Neuronal stem cell (in vitro differentiated cells): ENCODE data around the gene VWA1.
A peak's percentile ranks its signal among the peaks of the same experiment; 100 is the strongest.
"Not testable (repeated sequence)": the region's sequence is repeated elsewhere in the genome, so short reads cannot be mapped to it uniquely, and the experiment has no call there.

Experiments used
- DNase-seq: peaks from one replicate; pipeline ENCODE4 v3.0.0-alpha.2; 2013; ENCODE audit warnings: low spot score
- H2AFZ ChIP-seq: one replicate; pipeline ENCODE4 v1.6.1; 2013; ENCODE audit warnings: mild to moderate bottlenecking, low read length, inconsistent platforms
- H2AK5ac ChIP-seq: 2 replicates; pipeline ENCODE4 v1.6.1; 2013; ENCODE audit warnings: low read depth, mild to moderate bottlenecking, inconsistent platforms, low read length, moderate library complexity, mixed read lengths
- H2BK120ac ChIP-seq: 2 replicates; pipeline ENCODE4 v1.6.1; 2013; ENCODE audit warnings: low read depth, mild to moderate bottlenecking, inconsistent platforms, low read length, moderate library complexity, mixed read lengths
- H2BK12ac ChIP-seq: one replicate; pipeline ENCODE4 v1.6.1; 2013; ENCODE audit warnings: low read length, inconsistent platforms
- H2BK15ac ChIP-seq: 2 replicates; pipeline ENCODE4 v1.6.1; 2013; ENCODE audit warnings: mild to moderate bottlenecking, low read length, inconsistent platforms, mixed read lengths
- H2BK5ac ChIP-seq: one replicate; pipeline ENCODE4 v1.6.1; 2013; ENCODE audit warnings: inconsistent platforms, mild to moderate bottlenecking, low read length, moderate library complexity
- H3K14ac ChIP-seq: one replicate; pipeline ENCODE4 v1.6.1; 2013; ENCODE audit warnings: low read length, inconsistent platforms
- H3K18ac ChIP-seq: 2 replicates; pipeline ENCODE4 v1.6.1; 2013; ENCODE audit warnings: low read length, inconsistent platforms
- H3K23ac ChIP-seq: 2 replicates; pipeline ENCODE4 v1.6.1; 2013; ENCODE audit warnings: low read depth, mild to moderate bottlenecking, mixed read lengths, low read length, inconsistent platforms; ENCODE audit not compliant: poor library complexity
- H3K27ac ChIP-seq: replicated peaks from 3 replicates; pipeline ENCODE4 v1.5.1; 2013; ENCODE audit warnings: low read length, inconsistent platforms
- H3K27me3 ChIP-seq, 3 experiments: 2 replicates each; pipeline ENCODE4 v1.6.1; 2013; ENCODE audit warnings: low read length in 3 of 3, mild to moderate bottlenecking in 2 of 3, inconsistent platforms in 1 of 3, low read depth in 1 of 3, mixed read lengths in 1 of 3, moderate library complexity in 1 of 3; ENCODE audit not compliant: control insufficient read depth in 3 of 3, insufficient read depth in 3 of 3
- H3K36me3 ChIP-seq, 2 donors: replicated peaks in 1 of 2; 2 replicates each; pipeline ENCODE4 v1.6.1; 2013; ENCODE audit warnings: low read length in 2 of 2; ENCODE audit not compliant: control insufficient read depth in 2 of 2, insufficient read depth in 2 of 2
- H3K4ac ChIP-seq: 2 replicates; pipeline ENCODE4 v1.6.1; 2013; ENCODE audit warnings: inconsistent platforms, mild to moderate bottlenecking, low read length, moderate library complexity
- H3K4me1 ChIP-seq, 2 donors: 1 replicate in 1 of 2; 2 replicates in 1 of 2; pipeline ENCODE4 v1.6.1; 2013; ENCODE audit warnings: low read length in 2 of 2, low read depth in 1 of 2; ENCODE audit not compliant: control insufficient read depth in 2 of 2, insufficient read depth in 1 of 2
- H3K4me2 ChIP-seq: one replicate; pipeline ENCODE4 v1.6.1; 2013; ENCODE audit warnings: mild to moderate bottlenecking, low read length, inconsistent platforms; ENCODE audit not compliant: insufficient read depth, poor library complexity, severe bottlenecking
- H3K4me3 ChIP-seq, 2 donors: 2 replicates each; pipeline ENCODE4 v1.5.1; 2013; ENCODE audit warnings: low read length in 2 of 2, mild to moderate bottlenecking in 2 of 2, inconsistent platforms in 1 of 2, moderate library complexity in 1 of 2
- H3K79me1 ChIP-seq: one replicate; pipeline ENCODE4 v1.6.1; 2013; ENCODE audit warnings: low read depth, mild to moderate bottlenecking, inconsistent platforms, low read length, moderate library complexity
- H3K9ac ChIP-seq: one replicate; pipeline ENCODE4 v1.6.1; 2013; ENCODE audit warnings: mild to moderate bottlenecking, low read depth, low read length, inconsistent platforms; ENCODE audit not compliant: poor library complexity
- H3K9me3 ChIP-seq, 2 donors: replicated peaks in 1 of 2; 2 replicates each; pipeline versions ENCODE3 to v1.6.1; 2013; ENCODE audit warnings: low read length in 2 of 2, mild to moderate bottlenecking in 2 of 2, inconsistent platforms in 1 of 2, low read depth in 1 of 2, mixed read lengths in 1 of 2, moderate library complexity in 1 of 2; ENCODE audit not compliant: control insufficient read depth in 2 of 2, insufficient read depth in 1 of 2
- H4K8ac ChIP-seq: one replicate; pipeline ENCODE4 v1.6.1; 2013; ENCODE audit warnings: low read depth, mild to moderate bottlenecking, inconsistent platforms, low read length, moderate library complexity
- H4K91ac ChIP-seq: one replicate; pipeline ENCODE4 v1.6.1; 2013; ENCODE audit warnings: low read length, low read depth, mild to moderate bottlenecking, inconsistent platforms; ENCODE audit not compliant: poor library complexity
- WGBS, 2 donors: extraction: QIAGEN DNeasy Blood & Tissue Kit; methylation state at CpG; one replicate each; pipeline ENCODE4 v1.1.7; 2013; ENCODE audit warnings: missing lambda C conversion rate in 2 of 2, mixed read lengths in 1 of 2; ENCODE audit not compliant: insufficient read length in 2 of 2, insufficient replicate concordance in 1 of 2; ENCODE audit errors: extremely low coverage in 2 of 2; 5-methylcytosine and 5-hydroxymethylcytosine counted together

Gene VWA1

DNA sequence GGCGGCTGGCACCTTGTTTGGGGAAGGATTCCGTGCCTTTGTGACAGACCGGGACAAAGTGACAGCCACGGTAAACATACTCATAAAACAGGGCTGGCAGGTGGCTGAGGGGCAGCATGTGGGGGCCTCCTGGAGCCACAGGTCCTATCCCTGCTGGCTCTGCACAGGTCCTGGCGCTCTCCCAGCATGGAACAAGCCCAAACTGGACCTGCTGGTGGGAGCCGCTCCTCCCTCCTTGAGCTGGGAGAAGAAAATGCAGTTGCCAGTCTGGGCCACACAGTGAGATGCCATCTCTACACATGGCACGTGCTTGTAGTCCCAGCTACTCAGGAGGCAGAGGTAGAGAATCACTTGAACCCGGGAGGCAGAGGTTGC lies 16.9 kb downstream of the VWA1 start:
- H3K4me1 ChIP-seq, H2BK120ac ChIP-seq, H3K4ac ChIP-seq, H3K9ac ChIP-seq, H3K36me3 ChIP-seq, H3K4me2 ChIP-seq, H2BK12ac ChIP-seq, H4K8ac ChIP-seq, H3K79me1 ChIP-seq, H3K23ac ChIP-seq, H4K91ac ChIP-seq, H3K4me3 ChIP-seq, H3K18ac ChIP-seq, H3K14ac ChIP-seq, H2AFZ ChIP-seq, H3K27ac ChIP-seq, H2BK15ac ChIP-seq, DNase-seq, H3K9me3 ChIP-seq: not testable (repeated sequence)
- H2AK5ac ChIP-seq = peak overlapping the region; percentile 84
- peaks cover 0 to 11% (median 0%) of the 10 kb centered on the region in 3 experiments for H3K27me3 ChIP-seq
- H2BK5ac ChIP-seq = peak overlapping the region; percentile 82
- WGBS, 2 donors = no CpG with 5 or more reads among the region's 8 CpGs

GRCh38 chr1:1452882-1453281 lies 17.4 kb downstream of the VWA1 start:
- peaks cover 0 to 11% (median 0%) of the 10 kb centered on the region in 3 experiments for H3K27me3 ChIP-seq
- no peak overlapping the region for H3K9ac ChIP-seq
- no peak overlapping the region for H2BK5ac ChIP-seq
- no peaks in the 10 kb centered on the region for H3K9me3 ChIP-seq
- H2BK120ac ChIP-seq = no peak overlapping the region
- no peak overlapping the region for H3K4ac ChIP-seq
- DNase-seq = no peak
- H3K4me1 ChIP-seq = no peaks in the 10 kb centered on the region
- H2AK5ac ChIP-seq = no peak overlapping the region
- H2BK15ac ChIP-seq = no peak overlapping the region
- no peak overlapping the region for H3K27ac ChIP-seq
- H3K79me1 ChIP-seq = no peaks in the 10 kb centered on the region
- no CpG with 5 or more reads among the region's 16 CpGs for WGBS, 2 donors
- no peak overlapping the region for H3K23ac ChIP-seq
- no peak overlapping the region for H4K8ac ChIP-seq
- H3K4me2 ChIP-seq = no peak overlapping the region
- H2AFZ ChIP-seq = no peak overlapping the region
- no peaks in the 10 kb centered on the region for H3K36me3 ChIP-seq
- no peak overlapping the region for H3K4me3 ChIP-seq
- H4K91ac ChIP-seq = no peak overlapping the region
- H3K14ac ChIP-seq = no peak overlapping the region
- no peak overlapping the region for H2BK12ac ChIP-seq
- H3K18ac ChIP-seq = no peak overlapping the region

DNA sequence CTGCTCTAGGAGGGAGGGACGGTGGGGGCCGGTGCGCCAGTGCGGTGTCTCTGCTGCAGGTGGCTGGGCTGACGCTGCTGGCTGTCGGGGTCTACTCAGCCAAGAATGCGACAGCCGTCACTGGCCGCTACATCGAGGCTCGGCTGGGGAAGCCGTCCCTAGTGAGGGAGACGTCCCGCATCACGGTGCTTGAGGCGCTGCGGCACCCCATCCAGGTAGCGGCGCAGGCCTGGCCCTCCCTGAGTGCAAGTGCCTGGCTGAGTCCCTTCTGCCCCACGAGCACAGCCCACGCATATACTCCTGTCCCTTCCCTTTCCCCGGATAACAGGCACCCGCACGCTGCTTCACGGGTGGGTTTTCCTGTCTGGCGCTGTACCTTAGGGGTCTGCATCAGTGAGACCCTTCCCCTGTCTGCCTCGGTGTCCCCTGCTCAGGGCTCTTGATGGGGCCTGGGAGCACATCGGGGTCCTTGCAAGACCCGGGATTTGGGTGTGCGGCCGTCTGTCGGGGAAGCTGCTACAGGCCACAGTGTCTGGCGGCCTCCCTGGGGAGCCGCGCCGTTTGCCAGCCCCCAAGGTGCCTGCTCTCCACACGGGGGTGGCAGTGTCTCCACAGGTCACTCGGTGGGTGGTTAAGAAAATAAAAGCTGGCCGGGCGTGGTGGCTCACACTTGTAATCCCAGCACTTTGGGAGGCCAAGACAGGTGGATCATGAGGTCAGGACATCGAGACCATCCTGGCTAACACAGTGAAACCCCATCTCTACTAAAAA lies 19.0 kb downstream of the VWA1 start:
- H3K9ac ChIP-seq, H3K4ac ChIP-seq, H3K27me3 ChIP-seq, H2BK5ac ChIP-seq, H3K4me2 ChIP-seq, H3K27ac ChIP-seq, H2BK120ac ChIP-seq, H3K14ac ChIP-seq, H3K18ac ChIP-seq, H4K91ac ChIP-seq, H2BK15ac ChIP-seq, H3K79me1 ChIP-seq, DNase-seq, H3K36me3 ChIP-seq, H3K4me3 ChIP-seq, H2AK5ac ChIP-seq, H3K4me1 ChIP-seq, H2BK12ac ChIP-seq, H4K8ac ChIP-seq, H2AFZ ChIP-seq, H3K23ac ChIP-seq, H3K9me3 ChIP-seq: not testable (repeated sequence)
- WGBS, 2 donors = no CpG with 5 or more reads among the region's 41 CpGs

- Histone ChIP-seq H3K9me3 (no peaks in the 10 kb centered on the region), H3K4me3 (no peak overlapping the region), H3K27ac (no peak overlapping the region), H2BK12ac (no peak overlapping the region), H3K79me1 (no peaks in the 10 kb centered on the region), H3K23ac (no peak overlapping the region), H2BK120ac (no peak overlapping the region), H3K9ac (peak overlapping the region; percentile 21), H3K4me2 (no peak overlapping the region), H2AK5ac (peak overlapping the region; percentile 46), H3K4ac (no peak overlapping the region), H3K4me1 (no peaks in the 10 kb centered on the region), H4K8ac (no peak overlapping the region), H2AFZ (no peak overlapping the region), H3K27me3 (no peaks in the 10 kb centered on the region), H2BK15ac (no peak overlapping the region), H2BK5ac (no peak overlapping the region), H3K14ac (no peak overlapping the region), H3K36me3 (no peaks in the 10 kb centered on the region), H3K18ac (no peak overlapping the region), H4K91ac (peak overlapping the region; percentile 43)
- no peak for DNase-seq
- WGBS, 2 donors = no CpG with 5 or more reads among the region's 30 CpGs
Measured at GRCh38 chr1:1455366-1455884, 19.9 kb downstream of the VWA1 start.
